CD4-positive, alpha-beta T cell (primary cell): Measurements from ENCODE around the gene TTLL1. TPM values are rescaled to one million over a fixed set of nuclear protein-coding genes. Genes with fewer than 3 reads are reported as not detected.

Source experiments
- ATAC-seq: fragments of 200-7000 bp; cut with Tn5 transposase; one replicate; pipeline ENCODE4 v1.10.0; 2022; ENCODE audit warnings: mild to moderate bottlenecking; ENCODE audit not compliant: poor library complexity
- CTCF ChIA-PET: fragments of 350-600 bp; sonication (Branson Sonifier 250); formaldehyde crosslinking; loops from one replicate; lab custom pipeline; 2021; ENCODE audit warnings: antibody characterized with exemption, inconsistent platforms; lab: Charles Lee
- POLR2A ChIA-PET: fragments of 350-600 bp; sonication (Branson Sonifier 250); formaldehyde crosslinking; loops from one replicate; lab custom pipeline; 2021; ENCODE audit warnings: antibody characterized with exemption, inconsistent platforms; lab: Charles Lee
- DNase-seq, 14 experiments: peaks; one replicate each; pipeline ENCODE4 v3.0.0-alpha.2; 2013 to 2020; ENCODE audit warnings: mixed read lengths in 2 of 14
- H3K27ac ChIP-seq, 2 donors: one replicate each; pipeline versions ENCODE4 v1.5.1 to v1.7.0; 2013; ENCODE audit warnings: low read length in 2 of 2, low read depth in 1 of 2, mild to moderate bottlenecking in 1 of 2
- H3K27me3 ChIP-seq, 2 experiments: 1 replicate in 1 of 2; 2 replicates in 1 of 2; pipeline versions ENCODE4 v1.6.1 to v1.7.0; 2013; ENCODE audit warnings: low read length in 2 of 2, control low read depth in 1 of 2, mild to moderate bottlenecking in 1 of 2, moderate library complexity in 1 of 2; ENCODE audit not compliant: insufficient read depth in 2 of 2, control insufficient read depth in 1 of 2
- H3K36me3 ChIP-seq: one replicate; pipeline ENCODE4 v1.6.1; 2013; ENCODE audit warnings: low read length, control low read depth; ENCODE audit not compliant: insufficient read depth
- H3K4me1 ChIP-seq: one replicate; pipeline ENCODE4 v1.6.1; 2013; ENCODE audit warnings: low read length, control low read depth; ENCODE audit not compliant: insufficient read depth
- H3K4me3 ChIP-seq: one replicate; pipeline ENCODE4 v1.5.1; 2013; ENCODE audit warnings: mild to moderate bottlenecking, low read length, moderate library complexity
- H3K9me3 ChIP-seq, 2 experiments: 1 replicate in 1 of 2; 2 replicates in 1 of 2; pipeline versions ENCODE4 v1.6.1 to v1.7.0; 2013; ENCODE audit warnings: low read length in 2 of 2, mild to moderate bottlenecking in 2 of 2, control low read depth in 1 of 2, moderate library complexity in 1 of 2; ENCODE audit not compliant: control insufficient read depth in 1 of 2, insufficient read depth in 1 of 2
- H3K27ac Mint-ChIP-seq: one replicate; pipeline ENCODE4 v1.8.0; 2020; ENCODE audit warnings: mixed read lengths
- H3K27me3 Mint-ChIP-seq: one replicate; pipeline ENCODE4 v1.8.0; 2021; ENCODE audit warnings: mixed read lengths
- H3K36me3 Mint-ChIP-seq: one replicate; pipeline ENCODE4 v1.8.0; 2021; ENCODE audit warnings: low read depth, mixed read lengths
- H3K4me1 Mint-ChIP-seq: one replicate; pipeline ENCODE4 v1.8.0; 2021; ENCODE audit warnings: low read depth, mixed read lengths
- H3K4me3 Mint-ChIP-seq: one replicate; pipeline ENCODE4 v1.8.0; 2020; ENCODE audit warnings: mild to moderate bottlenecking, mixed read lengths
- H3K9me3 Mint-ChIP-seq: one replicate; pipeline ENCODE4 v1.8.0; 2020; ENCODE audit warnings: mixed read lengths
- intact Hi-C, 2 experiments: fragments of 100-400 bp; cut with DNase I in 1 of 2; cut with micrococcal nuclease in 1 of 2; formaldehyde crosslinking; loops; one replicate each; pipeline versions ENCODE4 v1.15.1 to v1.9.0; 2023 to 2025; cut with DNase I, micrococcal nuclease
- total RNA-seq, 174 experiments: library from RNA in 2 of 174; stranded (reverse) in 2 of 174; gene quantifications; one replicate each; pipeline ENCODE4 v1.2.3 and lab custom pipeline; 2021 to 2026
- TF ChIP-seq, protein P1 (sequence below): fragments of 200-600 bp; IDR thresholded peaks from one replicate; pipeline ENCODE4 v1.8.0; 2022; ENCODE audit warnings: antibody characterized with exemption, mild to moderate bottlenecking

Gene TTLL1
- total RNA-seq, 2 experiments from 2014 or later: 2.6 to 2.8 TPM

GRCh38 chr22:43128116-43128515 is 38.9 kb upstream of the TTLL1 start:
- Histone ChIP-seq H3K36me3 (peaks cover 15% of the 10 kb centered on the region), H3K27ac (no peak overlapping the region), H3K4me3 (no peak overlapping the region), H3K9me3 (no peaks in the 10 kb centered on the region), H3K27me3 (no peaks in the 10 kb centered on the region), H3K4me1 (peaks cover 2% of the 10 kb centered on the region)
- intact Hi-C loops: no loop called here
- POLR2A ChIA-PET: no interaction called here
- ATAC-seq: no peak
- H3K4me1 Mint-ChIP-seq: peaks cover 4% of the 10 kb centered on the region
- peaks cover 7% of the 10 kb centered on the region for H3K36me3 Mint-ChIP-seq
- no peak for DNase-seq
- H3K27ac Mint-ChIP-seq: no peak overlapping the region
- TF ChIP-seq, protein P1, sequence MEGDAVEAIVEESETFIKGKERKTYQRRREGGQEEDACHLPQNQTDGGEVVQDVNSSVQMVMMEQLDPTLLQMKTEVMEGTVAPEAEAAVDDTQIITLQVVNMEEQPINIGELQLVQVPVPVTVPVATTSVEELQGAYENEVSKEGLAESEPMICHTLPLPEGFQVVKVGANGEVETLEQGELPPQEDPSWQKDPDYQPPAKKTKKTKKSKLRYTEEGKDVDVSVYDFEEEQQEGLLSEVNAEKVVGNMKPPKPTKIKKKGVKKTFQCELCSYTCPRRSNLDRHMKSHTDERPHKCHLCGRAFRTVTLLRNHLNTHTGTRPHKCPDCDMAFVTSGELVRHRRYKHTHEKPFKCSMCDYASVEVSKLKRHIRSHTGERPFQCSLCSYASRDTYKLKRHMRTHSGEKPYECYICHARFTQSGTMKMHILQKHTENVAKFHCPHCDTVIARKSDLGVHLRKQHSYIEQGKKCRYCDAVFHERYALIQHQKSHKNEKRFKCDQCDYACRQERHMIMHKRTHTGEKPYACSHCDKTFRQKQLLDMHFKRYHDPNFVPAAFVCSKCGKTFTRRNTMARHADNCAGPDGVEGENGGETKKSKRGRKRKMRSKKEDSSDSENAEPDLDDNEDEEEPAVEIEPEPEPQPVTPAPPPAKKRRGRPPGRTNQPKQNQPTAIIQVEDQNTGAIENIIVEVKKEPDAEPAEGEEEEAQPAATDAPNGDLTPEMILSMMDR: no peak
- no peak overlapping the region for H3K4me3 Mint-ChIP-seq
- CTCF ChIA-PET: no interaction called here
- H3K27me3 Mint-ChIP-seq: no peaks in the 10 kb centered on the region
- no peaks in the 10 kb centered on the region for H3K9me3 Mint-ChIP-seq

DNA sequence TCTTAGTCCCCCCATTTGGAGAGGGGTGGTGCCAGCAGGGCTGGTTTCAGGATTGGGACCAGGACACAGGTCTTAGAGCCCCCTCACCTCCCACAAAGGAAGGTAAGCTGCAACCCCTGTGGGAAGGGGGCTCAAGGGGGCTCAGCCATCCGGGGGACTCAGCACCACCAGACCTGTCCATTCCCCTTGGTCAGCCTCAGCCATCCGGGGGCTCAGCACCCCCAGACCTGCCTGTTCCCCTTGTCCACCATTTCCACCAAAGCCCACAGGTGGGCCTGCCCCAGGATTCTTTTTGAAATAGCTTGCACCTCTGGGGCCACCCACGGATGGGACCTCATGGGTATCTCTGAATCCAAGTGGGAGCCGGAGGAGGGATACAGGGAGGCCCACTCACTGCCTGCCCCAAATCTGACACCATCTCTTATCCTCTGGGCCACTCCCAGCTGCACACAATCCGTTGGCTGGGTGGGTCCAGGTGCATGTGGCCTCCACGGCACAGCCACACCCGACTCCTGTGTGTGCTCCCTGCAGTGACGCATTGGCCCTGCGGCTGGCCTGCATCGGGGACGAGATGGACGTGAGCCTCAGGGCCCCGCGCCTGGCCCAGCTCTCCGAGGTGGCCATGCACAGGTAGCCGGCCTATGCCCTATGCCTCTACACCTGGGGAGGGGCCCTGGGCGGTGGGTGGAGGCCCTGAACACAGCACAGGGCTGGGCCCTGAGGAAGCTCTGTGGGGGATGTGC is 38.1 kb upstream of the TTLL1 start:
- H3K9me3 ChIP-seq: no peaks in the 10 kb centered on the region
- Mint-ChIP-seq H3K4me1 (peaks cover 4% of the 10 kb centered on the region), H3K4me3 (no peak overlapping the region), H3K36me3 (peaks cover 6% of the 10 kb centered on the region), H3K27ac (no peak overlapping the region), H3K9me3 (no peaks in the 10 kb centered on the region), H3K27me3 (no peaks in the 10 kb centered on the region)
- H3K27ac ChIP-seq: no peak overlapping the region
- no peak for DNase-seq
- intact Hi-C loops: no loop called here
- ATAC-seq: no peak
- POLR2A ChIA-PET: no interaction called here
- CTCF ChIA-PET: no interaction called here
- no peaks in the 10 kb centered on the region for H3K27me3 ChIP-seq
- peaks cover 7% of the 10 kb centered on the region for H3K36me3 ChIP-seq
- no peak overlapping the region for H3K4me3 ChIP-seq
- peaks cover 2% of the 10 kb centered on the region for H3K4me1 ChIP-seq
- TF ChIP-seq, protein P1: no peak

GRCh38 chr22:43126501-43127165 is 37.4 kb upstream of the TTLL1 start:
- H3K27me3 ChIP-seq: no peaks in the 10 kb centered on the region
- Mint-ChIP-seq H3K4me1 (peaks cover 4% of the 10 kb centered on the region), H3K9me3 (no peaks in the 10 kb centered on the region), H3K36me3 (no peaks in the 10 kb centered on the region), H3K4me3 (no peak overlapping the region), H3K27me3 (no peaks in the 10 kb centered on the region), H3K27ac (no peak overlapping the region)
- DNase-seq (no peak), ATAC-seq (no peak)
- ChIA-PET CTCF (no interaction called here), POLR2A (no interaction called here)
- peaks cover 3% of the 10 kb centered on the region for H3K36me3 ChIP-seq
- H3K27ac ChIP-seq: no peak overlapping the region
- no peak overlapping the region for H3K4me3 ChIP-seq
- peaks cover 2% of the 10 kb centered on the region for H3K4me1 ChIP-seq
- TF ChIP-seq, protein P1: no peak
- H3K9me3 ChIP-seq: no peaks in the 10 kb centered on the region
- intact Hi-C loops: no loop called here
